AG09309 (cell line): ENCODE results near the gene CYP46A1.
A peak's percentile ranks its signal among the peaks of the same experiment; 100 is the strongest.

Experiments
- DNase-seq: peaks from one replicate; pipeline ENCODE4 v3.0.0-alpha.2; 2010; ENCODE audit warnings: low read depth
- H3K4me3 ChIP-seq: 2 replicates; pipeline ENCODE4 v1.5.1; 2011; ENCODE audit warnings: mild to moderate bottlenecking, low read depth, low read length, moderate library complexity; ENCODE audit not compliant: control insufficient read depth
- CTCF ChIP-seq: IDR thresholded peaks from 2 replicates; pipeline ENCODE4 v1.5.1; 2011; ENCODE audit warnings: mild to moderate bottlenecking, low read depth, low read length, inconsistent platforms; ENCODE audit not compliant: insufficient read depth, control insufficient read depth; ENCODE audit errors: missing control alignments

CYP46A1 gene

GRCh38 chr14:99744873-99745224 is 60.8 kb downstream of the CYP46A1 start:
- TF ChIP-seq CTCF = no peak
- no peak for DNase-seq
- no peak overlapping the region for H3K4me3 ChIP-seq

- DNase-seq = peak; percentile 78
- TF ChIP-seq CTCF = no peak
- H3K4me3 ChIP-seq = no peak overlapping the region
Observed at GRCh38 chr14:99745307-99745951, 61.3 kb downstream of the CYP46A1 start.

GRCh38 chr14:99747167-99747566 is 63.1 kb downstream of the CYP46A1 start:
- H3K4me3 ChIP-seq = no peak overlapping the region
- no peak for TF ChIP-seq CTCF
- no peak for DNase-seq

GRCh38 chr14:99747582-99748330 is 63.7 kb downstream of the CYP46A1 start:
- DNase-seq = no peak

GRCh38 chr14:99748529-99748928 is 64.4 kb downstream of the CYP46A1 start:
- no peak overlapping the region for H3K4me3 ChIP-seq
- DNase-seq = no peak
- no peak for TF ChIP-seq CTCF

More at GRCh38 chr14:99747582-99748330, 63.7 kb downstream of the CYP46A1 start:
- TF ChIP-seq CTCF = no peak
- H3K4me3 ChIP-seq = no peak overlapping the region

- no peak for DNase-seq
- peak; percentile 22 for TF ChIP-seq CTCF
- no peak overlapping the region for H3K4me3 ChIP-seq
Observed at GRCh38 chr14:99749142-99749541, 65.0 kb downstream of the CYP46A1 start.
